Esophagus muscularis mucosa (tissue), 4 donors: Measurements from ENCODE around the gene PLCZ1. TPM values are rescaled to one million over a fixed set of nuclear protein-coding genes. Genes with fewer than 3 reads are reported as not detected.

Experiments
- DNase-seq: peaks from one replicate; pipeline ENCODE4 v3.0.0-alpha.2; 2017; ENCODE audit errors: extremely low spot score
- H3K27ac ChIP-seq, 4 donors: fragments of 200-600 bp; sonication (generic); replicated peaks in 1 of 4; 1 replicate in 3 of 4; 2 replicates in 1 of 4; pipeline ENCODE4 v1.5.1; 2016 to 2019; ENCODE audit warnings: mild to moderate bottlenecking in 1 of 4
- H3K27me3 ChIP-seq, 4 donors: fragments of 200-600 bp; sonication (generic); one replicate each; pipeline versions ENCODE4 v1.5.1 to v1.6.0; 2016 to 2019
- H3K36me3 ChIP-seq, 4 donors: fragments of 200-600 bp; sonication (generic); one replicate each; pipeline ENCODE4 v1.5.1; 2016 to 2019
- H3K4me1 ChIP-seq, 4 donors: fragments of 200-600 bp; sonication (generic); one replicate each; pipeline ENCODE4 v1.5.1; 2016 to 2019
- H3K4me3 ChIP-seq, 4 donors: fragments of 200-600 bp; sonication (generic); 1 replicate in 2 of 4; 2 replicates in 2 of 4; pipeline ENCODE4 v1.5.1; 2016 to 2019; ENCODE audit warnings: mild to moderate bottlenecking in 4 of 4, moderate library complexity in 1 of 4
- H3K9me3 ChIP-seq, 4 donors: fragments of 200-600 bp; sonication (generic); 1 replicate in 3 of 4; 2 replicates in 1 of 4; pipeline ENCODE4 v1.5.1; 2016 to 2019
- EP300 ChIP-seq: sonication (generic); formaldehyde crosslinking; IDR thresholded peaks from one replicate; pipeline ENCODE4 v1.6.1; 2017; ENCODE audit warnings: antibody characterized with exemption
- POLR2A ChIP-seq: fragments of 450-650 bp; IDR thresholded peaks from one replicate; pipeline ENCODE4 v1.6.1; 2017; ENCODE audit warnings: antibody characterized with exemption, moderate library complexity, mild to moderate bottlenecking, low read depth
- POLR2AphosphoS5 ChIP-seq, 2 donors: sonication (generic); formaldehyde crosslinking; IDR thresholded peaks; one replicate each; pipeline ENCODE4 v1.6.1; 2017; ENCODE audit warnings: antibody characterized with exemption in 2 of 2
- WGBS: methylation state at CpG from one replicate; pipeline ENCODE4 v1.1.5; 2018; 5-methylcytosine and 5-hydroxymethylcytosine counted together
- intact Hi-C: fragments of 100-400 bp; cut with DNase I; formaldehyde crosslinking; loops from one replicate; pipeline ENCODE4 v1.15.1; 2023
- total RNA-seq, 4 donors: library from RNA; depleted of rRNA; stranded (reverse); fragments of >200 nt; gene quantifications; one replicate each; pipeline versions ENCODE4 v1.1.0 to v1.2.1, GENCODE V29; 2016
- TF ChIP-seq, protein P1 (sequence below), 3 experiments: fragments of 200-600 bp in 2 of 3; fragments of 450-650 bp in 1 of 3; sonication (generic) in 2 of 3; IDR thresholded peaks; one replicate each; pipeline ENCODE4 v1.5.1; 2017 to 2019; ENCODE audit warnings: antibody characterized with exemption in 3 of 3, mild to moderate bottlenecking in 2 of 3, moderate library complexity in 1 of 3

The PLCZ1 gene
- total RNA-seq, 4 donors from 2014 or later = 0.83 TPM; not detected in 3

DNA sequence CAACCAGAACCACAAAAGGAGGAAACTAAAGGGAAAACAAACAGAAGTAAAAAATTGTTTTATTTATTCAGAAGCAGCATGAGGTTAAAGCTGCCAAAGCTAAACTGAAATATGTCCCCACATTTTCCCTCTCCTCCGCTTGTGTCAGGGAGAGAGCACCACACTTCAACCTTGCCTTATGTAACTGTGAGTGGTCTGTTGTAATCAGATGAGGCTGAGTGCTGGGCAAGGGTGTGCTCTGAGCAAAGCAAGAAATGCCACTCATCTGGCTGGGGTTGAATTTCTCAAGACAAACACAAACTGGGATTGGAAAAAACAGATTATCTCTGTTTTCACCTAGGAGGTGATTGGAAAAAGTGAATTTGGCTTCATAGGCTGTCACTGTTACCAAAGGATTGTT is 12.3 kb upstream of the PLCZ1 start:
- Histone ChIP-seq H3K27ac (no peak overlapping the region), H3K27me3 (no peaks in the 10 kb centered on the region), H3K36me3 (no peaks in the 10 kb centered on the region), H3K4me1 (peaks cover 24 to 44% (median 29%) of the 10 kb centered on the region in 4 donors), H3K9me3 (no peaks in the 10 kb centered on the region), H3K4me3 (no peak overlapping the region)
- WGBS = 78% methylated on average over 1 of the region's 1 CpG
- no peak for DNase-seq
- no peak for TF ChIP-seq POLR2AphosphoS5 (IDR thresholded peaks at IDR 0.05)
- TF ChIP-seq POLR2A = no peak
- TF ChIP-seq, protein P1, sequence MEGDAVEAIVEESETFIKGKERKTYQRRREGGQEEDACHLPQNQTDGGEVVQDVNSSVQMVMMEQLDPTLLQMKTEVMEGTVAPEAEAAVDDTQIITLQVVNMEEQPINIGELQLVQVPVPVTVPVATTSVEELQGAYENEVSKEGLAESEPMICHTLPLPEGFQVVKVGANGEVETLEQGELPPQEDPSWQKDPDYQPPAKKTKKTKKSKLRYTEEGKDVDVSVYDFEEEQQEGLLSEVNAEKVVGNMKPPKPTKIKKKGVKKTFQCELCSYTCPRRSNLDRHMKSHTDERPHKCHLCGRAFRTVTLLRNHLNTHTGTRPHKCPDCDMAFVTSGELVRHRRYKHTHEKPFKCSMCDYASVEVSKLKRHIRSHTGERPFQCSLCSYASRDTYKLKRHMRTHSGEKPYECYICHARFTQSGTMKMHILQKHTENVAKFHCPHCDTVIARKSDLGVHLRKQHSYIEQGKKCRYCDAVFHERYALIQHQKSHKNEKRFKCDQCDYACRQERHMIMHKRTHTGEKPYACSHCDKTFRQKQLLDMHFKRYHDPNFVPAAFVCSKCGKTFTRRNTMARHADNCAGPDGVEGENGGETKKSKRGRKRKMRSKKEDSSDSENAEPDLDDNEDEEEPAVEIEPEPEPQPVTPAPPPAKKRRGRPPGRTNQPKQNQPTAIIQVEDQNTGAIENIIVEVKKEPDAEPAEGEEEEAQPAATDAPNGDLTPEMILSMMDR (IDR thresholded peaks at IDR 0.05) = no peak
- no peak for TF ChIP-seq EP300
- intact Hi-C loops = no loop called here

DNA sequence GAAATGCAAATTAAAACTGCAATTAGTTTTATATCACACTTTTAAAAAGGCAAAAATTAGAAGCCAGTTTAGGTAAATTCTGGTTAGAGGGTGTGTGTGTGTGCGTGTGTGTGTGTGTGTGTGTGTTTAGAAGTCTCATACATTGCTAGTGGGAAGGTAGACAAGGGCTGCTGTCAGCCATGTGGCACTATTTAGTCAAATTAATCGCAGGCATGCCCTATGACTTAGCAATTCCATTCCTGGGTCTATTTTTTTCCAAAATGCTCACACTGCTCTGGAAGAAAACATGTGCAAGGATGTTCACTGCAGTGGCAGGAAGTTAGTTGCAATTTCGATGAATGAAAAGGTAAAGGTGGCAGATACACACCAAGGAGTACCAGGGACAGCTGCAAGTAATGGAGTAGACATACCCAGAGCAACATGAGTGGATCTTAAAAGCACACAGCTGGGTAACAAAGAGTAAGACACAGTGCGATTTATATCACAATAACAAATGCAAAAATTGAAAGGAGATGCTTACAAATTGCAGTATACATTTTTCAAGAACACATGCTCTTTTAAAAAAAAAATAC is 11.7 kb upstream of the PLCZ1 start:
- H3K4me1 ChIP-seq = peaks cover 24 to 40% (median 25%) of the 10 kb centered on the region in 4 donors
- no peaks in the 10 kb centered on the region for H3K9me3 ChIP-seq
- H3K27ac ChIP-seq = no peak overlapping the region
- H3K4me3 ChIP-seq = no peak overlapping the region
- no peaks in the 10 kb centered on the region for H3K27me3 ChIP-seq
- TF ChIP-seq, protein P1 (IDR thresholded peaks at IDR 0.05) = no peak
- TF ChIP-seq EP300 = no peak
- TF ChIP-seq POLR2A = no peak
- TF ChIP-seq POLR2AphosphoS5 (IDR thresholded peaks at IDR 0.05) = no peak
- intact Hi-C loops = no loop called here
- no peak for DNase-seq
- H3K36me3 ChIP-seq = no peaks in the 10 kb centered on the region
- 83% methylated on average over 4 of the region's 4 CpGs for WGBS

DNA sequence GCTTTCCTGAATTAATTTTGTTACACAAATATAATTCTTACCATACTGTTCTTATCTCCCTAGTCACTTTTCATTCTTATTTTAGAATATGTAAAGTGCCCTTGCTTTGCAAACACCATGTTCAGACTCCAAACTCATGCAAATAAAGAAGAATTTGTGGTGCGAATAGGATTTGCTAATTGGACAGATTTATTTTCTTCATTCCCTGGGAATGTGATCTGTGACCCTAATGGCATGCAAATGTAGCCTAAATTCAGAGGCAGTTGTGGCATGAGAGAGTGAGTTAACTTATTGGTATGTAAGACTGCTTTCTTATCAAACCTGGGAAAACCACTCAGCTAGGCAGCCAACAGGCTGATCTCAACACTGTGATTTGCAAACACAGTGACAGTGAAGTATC is 10.1 kb upstream of the PLCZ1 start:
- H3K27me3 ChIP-seq = no peaks in the 10 kb centered on the region
- H3K27ac ChIP-seq = no peak overlapping the region
- no peak for DNase-seq
- TF ChIP-seq POLR2A = no peak
- TF ChIP-seq, protein P1 (IDR thresholded peaks at IDR 0.05) = no peak
- TF ChIP-seq EP300 = no peak
- TF ChIP-seq POLR2AphosphoS5 (IDR thresholded peaks at IDR 0.05) = no peak
- no peaks in the 10 kb centered on the region for H3K9me3 ChIP-seq
- H3K36me3 ChIP-seq = no peaks in the 10 kb centered on the region
- no peak overlapping the region for H3K4me3 ChIP-seq
- peaks cover 9 to 24% (median 12%) of the 10 kb centered on the region in 4 donors for H3K4me1 ChIP-seq
- WGBS = 86% methylated on average over 1 of the region's 1 CpG
- intact Hi-C loops = no loop called here

DNA sequence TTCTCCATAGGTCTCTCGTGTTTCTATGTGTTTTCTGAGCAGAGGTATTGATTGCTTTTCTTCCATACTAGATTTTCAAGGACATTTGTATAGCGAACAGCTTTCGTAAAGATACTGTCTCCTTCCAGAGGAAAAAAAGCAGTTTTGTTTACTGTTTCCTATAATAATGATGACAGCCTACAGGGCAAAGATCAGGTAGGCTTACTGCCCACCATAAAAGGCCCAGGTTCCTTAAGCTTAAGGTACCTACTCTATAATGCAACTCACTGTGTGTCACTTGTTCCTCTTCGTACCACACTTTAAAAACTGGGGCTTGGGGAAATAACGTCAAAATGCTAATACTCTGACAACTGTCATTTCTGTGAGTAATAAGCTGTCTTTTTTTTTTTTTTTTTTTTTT is 6.7 kb downstream of the PLCZ1 start:
- intact Hi-C loops = no loop called here
- 85% methylated on average over 5 of the region's 5 CpGs for WGBS
- Histone ChIP-seq H3K27me3 (no peaks in the 10 kb centered on the region), H3K4me3 (no peak overlapping the region), H3K4me1 (no peaks in the 10 kb centered on the region), H3K36me3 (no peaks in the 10 kb centered on the region), H3K27ac (no peak overlapping the region), H3K9me3 (peaks cover 0 to 13% (median 4%) of the 10 kb centered on the region in 4 donors)
- no peak for DNase-seq
- TF ChIP-seq, protein P1 (IDR thresholded peaks at IDR 0.05) = no peak
- no peak for TF ChIP-seq POLR2A
- TF ChIP-seq EP300 = no peak
- TF ChIP-seq POLR2AphosphoS5 (IDR thresholded peaks at IDR 0.05) = no peak

DNA sequence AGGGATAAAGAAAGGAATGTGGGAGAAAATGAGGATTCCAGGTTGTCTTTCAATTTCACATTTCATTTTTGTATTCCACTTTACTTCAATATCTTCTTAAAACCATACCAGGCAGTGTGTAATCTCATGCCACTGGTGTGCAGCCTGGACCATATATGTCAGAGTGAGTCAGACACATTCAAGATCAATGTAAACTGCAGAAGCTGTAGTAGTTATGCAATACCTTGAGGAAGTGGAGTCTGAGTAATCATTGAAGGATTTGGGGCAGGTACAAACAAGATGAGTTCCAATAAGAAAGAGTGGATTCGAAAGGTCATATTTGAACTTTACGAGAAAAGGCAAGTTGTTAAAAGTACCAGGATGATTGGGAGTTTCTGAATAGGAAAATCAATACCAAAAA is 14.1 kb downstream of the PLCZ1 start:
- H3K9me3 ChIP-seq = no peaks in the 10 kb centered on the region
- 97% methylated on average over 2 of the region's 2 CpGs for WGBS
- H3K4me1 ChIP-seq = no peaks in the 10 kb centered on the region
- no peak overlapping the region for H3K4me3 ChIP-seq
- H3K27me3 ChIP-seq = no peaks in the 10 kb centered on the region
- H3K27ac ChIP-seq = no peak overlapping the region
- DNase-seq = no peak
- no peak for TF ChIP-seq POLR2A
- TF ChIP-seq EP300 = no peak
- TF ChIP-seq, protein P1 (IDR thresholded peaks at IDR 0.05) = no peak
- no peak for TF ChIP-seq POLR2AphosphoS5 (IDR thresholded peaks at IDR 0.05)
- H3K36me3 ChIP-seq = no peaks in the 10 kb centered on the region
- intact Hi-C loops = no loop called here
